ENCODE data around the gene PHYKPL. TPM values are rescaled to one million over a fixed set of nuclear protein-coding genes. Genes with fewer than 3 reads are reported as not detected.

Gene PHYKPL
- total and polyA plus RNA-seq, 2 of the 8 experiments (the other 6 are each of a cell fraction or from before 2014, with no cell fraction given) = 25.1 to 32.1 TPM

DNA sequence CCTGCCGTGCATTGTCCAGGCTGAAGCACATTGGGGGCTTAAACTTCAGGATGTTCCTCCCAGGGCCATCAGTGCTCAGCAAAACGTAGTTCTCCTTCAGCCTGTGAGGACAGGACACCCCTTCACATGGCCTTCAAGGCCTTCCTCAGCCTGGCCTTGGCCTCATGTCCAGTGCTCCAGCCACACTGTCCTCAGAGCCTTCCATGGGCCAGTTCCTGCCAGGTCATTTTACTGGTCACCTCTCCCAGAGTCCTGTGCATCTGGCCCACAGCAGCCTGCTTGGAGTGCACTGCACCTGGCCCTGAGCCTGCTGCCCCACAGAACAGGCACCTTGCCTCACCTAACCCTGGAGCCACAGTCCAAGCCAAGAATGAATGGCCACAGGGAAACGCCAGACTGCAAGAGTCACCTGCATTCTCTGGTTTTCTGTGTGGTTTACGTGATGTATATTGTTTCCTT is 19.6 kb downstream of the PHYKPL start:
- Histone ChIP-seq H3K18ac (ENCODE audit: extremely low read depth, low read length) (no peak overlapping the region), H2BK12ac (ENCODE audit: low read depth, low read length) (no peak overlapping the region), H3K23ac (ENCODE audit: insufficient read length) (no peak overlapping the region), H3K9ac (replicated peaks in 1 of 4; ENCODE audit: extremely low read depth in 1 of 4, low read depth in 3 of 4, low read length in 3 of 4) (no peak overlapping the region), H3K4me3 (ENCODE audit: extremely low read depth in 1 of 4, insufficient read depth in 2 of 4, low read depth in 3 of 4, low read length in 4 of 4) (no peak overlapping the region), H2BK15ac (ENCODE audit: low read length) (no peak overlapping the region), H4K91ac (replicated peaks; ENCODE audit: insufficient read length, low read length) (no peak overlapping the region), H2AFZ (ENCODE audit: low read length) (no peak overlapping the region), H2BK120ac (replicated peaks; ENCODE audit: low read depth, low read length) (no peak overlapping the region), H3K36me3 (ENCODE audit: control insufficient read depth in 2 of 4, insufficient read depth in 4 of 4, low read length in 3 of 4) (peaks cover 37 to 92% (median 59%) of the 10 kb centered on the region in 4 experiments), H2BK5ac (ENCODE audit: low read depth, low read length) (no peak overlapping the region), H2AK5ac (ENCODE audit: low read depth, low read length) (no peak overlapping the region), H4K8ac (ENCODE audit: extremely low read depth, insufficient read depth, low read length) (no peak overlapping the region), H3K56ac (replicated peaks; ENCODE audit: insufficient read length, low read depth, low read length) (no peak overlapping the region), H3K4ac (replicated peaks; ENCODE audit: insufficient read length, low read depth, low read length) (no peak overlapping the region), H3K79me1 (ENCODE audit: low read depth, low read length) (peaks cover 7% of the 10 kb centered on the region), H3K9me3 (ENCODE audit: insufficient read depth in 2 of 2, low read depth in 1 of 2, low read length in 1 of 2) (no peaks in the 10 kb centered on the region), H3K4me1 (replicated peaks in 1 of 4; ENCODE audit: control insufficient read depth in 3 of 4, insufficient read depth in 4 of 4, low read length in 3 of 4) (peaks cover 0 to 5% (median 1%) of the 10 kb centered on the region in 4 experiments; a peak in 2 of 7 replicates), H4K20me1 (replicated peaks in 1 of 2; ENCODE audit: control insufficient read depth in 1 of 2, insufficient read depth in 2 of 2, low read length in 2 of 2) (peaks cover 34 to 39% of the 10 kb centered on the region in 2 experiments), H2BK20ac (ENCODE audit: low read length) (no peak overlapping the region), H3K4me2 (ENCODE audit: insufficient read depth in 1 of 2, low read depth in 2 of 2, low read length in 2 of 2) (no peak overlapping the region), H3K14ac (ENCODE audit: insufficient read length) (no peak overlapping the region), H3K23me2 (ENCODE audit: low read depth, low read length) (no peaks in the 10 kb centered on the region), H3K27me3 (replicated peaks in 1 of 4; ENCODE audit: control insufficient read depth in 3 of 4, extremely low read depth in 1 of 4, insufficient read depth in 3 of 4, low read length in 3 of 4) (no peaks in the 10 kb centered on the region), H4K5ac (ENCODE audit: insufficient read length, low read depth, low read length) (no peak overlapping the region), H3K79me2 (ENCODE audit: control insufficient read depth in 1 of 2, insufficient read depth in 2 of 2, low read length in 2 of 2) (peaks cover 0 to 12% of the 10 kb centered on the region in 2 experiments; a peak in 2 of 4 replicates), H3K27ac (ENCODE audit: low read depth, low read length) (no peak overlapping the region)
- no peak for FAIRE-seq
- 78% methylated on average over 4 of the region's 4 CpGs; no CpG with 5 or more reads in 1 of the 2 experiments for WGBS, 2 experiments (ENCODE audit: extremely low coverage in 1 of 2, insufficient coverage in 1 of 2, insufficient read length in 1 of 2, insufficient replicate concordance in 2 of 2, low coverage in 1 of 2, low lambda C conversion rate in 2 of 2, missing lambda C conversion rate in 1 of 2)
- POLR2A ChIA-PET (ENCODE audit: partially characterized antibody) = interaction anchor here (0.8 to 31.3 kb wide), 13 partner anchors 6 to 274 kb away, joined by 3 to 985 read pairs (median 5); partner anchors contain the start of genes GMCL2, HNRNPAB, NHP2 and PHYKPL
- DNase-seq (ENCODE audit: low read depth in 1 of 2, low spot score in 2 of 2) = no peak
- CTCF ChIA-PET (ENCODE audit: partially characterized antibody) = interaction anchor here (0.6 to 2.6 kb wide), 8 partner anchors 11 to 138 kb away, joined by 3 to 8 read pairs (median 5); partner anchors contain the start of gene PHYKPL
- no peak for TF ChIP-seq POU5F1 (IDR thresholded peaks at IDR 0.05; ENCODE audit: low read depth, low read length)
- no peak for TF ChIP-seq MAFK (IDR thresholded peaks at IDR 0.05; ENCODE audit: low read depth, low read length)
- TF ChIP-seq TCF12 (IDR thresholded peaks at IDR 0.05; ENCODE audit: low read depth, low read length) = no peak
- no peak for TF ChIP-seq TEAD4 (IDR thresholded peaks at IDR 0.05; ENCODE audit: low read depth, low read length)
- TF ChIP-seq POLR2AphosphoS5 (IDR thresholded peaks at IDR 0.05; ENCODE audit: low read depth, low read length) = peak; percentile 88
